Aorta (tissue), 5 donors: ENCODE data around the gene AP3B1. TPM values are rescaled to one million over a fixed set of nuclear protein-coding genes. Genes with fewer than 3 reads are reported as not detected.
"Not testable (repeated sequence)": the region's sequence is repeated elsewhere in the genome, so short reads cannot be mapped to it uniquely, and the experiment has no call there.

Experiments used
- ATAC-seq: fragments of 200-7000 bp; cut with Tn5 transposase; one replicate; pipeline ENCODE4 v1.9.1; 2022; ENCODE audit warnings: moderate library complexity; ENCODE audit not compliant: low FRiP score
- DNase-seq, 2 donors: peaks; one replicate each; pipeline ENCODE4 v3.0.0-alpha.2; 2020
- H3K27ac ChIP-seq, 2 donors: one replicate each; pipeline ENCODE4 v1.5.1; 2013; ENCODE audit warnings: low read length in 2 of 2, mild to moderate bottlenecking in 2 of 2, moderate library complexity in 2 of 2, control low read depth in 1 of 2, inconsistent platforms in 1 of 2, low read depth in 1 of 2
- H3K27me3 ChIP-seq, 2 donors: one replicate each; pipeline ENCODE4 v1.6.1; 2013; ENCODE audit warnings: control low read depth in 1 of 2, low read length in 1 of 2, mild to moderate bottlenecking in 1 of 2, moderate library complexity in 1 of 2; ENCODE audit not compliant: insufficient read depth in 2 of 2, control insufficient read depth in 1 of 2
- H3K36me3 ChIP-seq, 2 donors: one replicate each; pipeline ENCODE4 v1.6.1; 2013; ENCODE audit warnings: control low read depth in 1 of 2, low read length in 1 of 2, mild to moderate bottlenecking in 1 of 2; ENCODE audit not compliant: insufficient read depth in 2 of 2, control insufficient read depth in 1 of 2
- H3K4me1 ChIP-seq, 2 donors: one replicate each; pipeline ENCODE4 v1.6.1; 2013; ENCODE audit warnings: low read length in 2 of 2, control low read depth in 1 of 2, mild to moderate bottlenecking in 1 of 2, moderate library complexity in 1 of 2; ENCODE audit not compliant: insufficient read depth in 2 of 2, control insufficient read depth in 1 of 2
- H3K4me3 ChIP-seq, 2 donors: one replicate each; pipeline ENCODE4 v1.5.1; 2013; ENCODE audit warnings: low read length in 2 of 2, control low read depth in 1 of 2, mild to moderate bottlenecking in 1 of 2
- H3K9me3 ChIP-seq: one replicate; pipeline ENCODE4 v1.6.1; 2013; ENCODE audit warnings: mild to moderate bottlenecking, low read length; ENCODE audit not compliant: control insufficient read depth
- WGBS, 2 donors: extraction: QIAGEN DNeasy Blood & Tissue Kit; methylation state at CpG; one replicate each; pipeline ENCODE4 v1.1.7; 2013; 5-methylcytosine and 5-hydroxymethylcytosine counted together
- intact Hi-C, 2 donors: fragments of 100-400 bp; cut with DNase I; formaldehyde crosslinking; loops; one replicate each; pipeline versions ENCODE4 v1.14.2 to v1.15.0; 2022
- polyA plus RNA-seq, 2 donors: library from polyadenylated mRNA; stranded (reverse); fragments of 200-250 nt; gene quantifications; one replicate each; pipeline ENCODE4 v1.2.3, GENCODE V29; 2013
- total RNA-seq, 2 donors: library from RNA; stranded (reverse); fragmentation: NEBNext Ultra II Directional; extraction: Animal tissue kit (Norgen Biotek cat#: 25700); gene quantifications; one replicate each; pipeline ENCODE4 v1.2.1, GENCODE V29; 2021
- donor health status: healthy with polysubstance abuse.
- donor health status: Bipolar disorder and iron deficiency.
- donor health status: DM: no; HTN: no; CAD: no.
- donor health status: DM: no; HTN: no; CAD: no.
- donor health status: DM: yes; HTN: yes; CAD: no.

The AP3B1 gene
- total and polyA plus RNA-seq, 4 donors = 17.8 to 46.7 (median 37.1) TPM

GRCh38 chr5:78221467-78221866, 73.0 kb downstream of the AP3B1 start:
- WGBS, 2 donors = 97 to 98% methylated on average over 1 of the region's 1 CpG
- Histone ChIP-seq H3K9me3 (peaks cover 1% of the 10 kb centered on the region), H3K4me3 (no peak overlapping the region), H3K27me3 (no peaks in the 10 kb centered on the region), H3K4me1 (peaks cover 0 to 2% of the 10 kb centered on the region in 2 donors), H3K27ac (no peak overlapping the region), H3K36me3 (peaks cover 3% of the 10 kb centered on the region in 2 donors)
- no peak for ATAC-seq
- no peak for DNase-seq
- intact Hi-C loops = no loop called here

DNA sequence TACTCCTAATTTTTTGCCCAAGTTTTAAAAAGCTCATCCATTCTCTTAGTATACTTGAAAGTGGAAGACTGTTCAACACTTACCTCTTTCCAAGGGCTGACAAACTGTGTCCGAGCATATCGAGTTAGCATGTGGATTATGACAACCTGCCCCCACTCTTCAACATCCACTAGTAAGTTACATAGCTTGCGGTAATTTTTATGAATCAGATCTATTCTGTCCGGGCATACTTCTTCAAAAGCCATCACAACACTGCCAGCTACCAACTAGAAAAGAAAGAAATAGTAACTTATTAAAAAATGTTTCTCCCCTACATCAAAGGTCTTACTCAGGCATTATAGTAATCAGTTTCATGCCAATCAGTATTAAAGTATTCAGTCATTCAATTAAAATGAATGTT, 78.5 kb downstream of the AP3B1 start:
- Histone ChIP-seq H3K9me3 (no peaks in the 10 kb centered on the region), H3K36me3 (no peaks in the 10 kb centered on the region), H3K4me3 (no peak overlapping the region), H3K27me3 (no peaks in the 10 kb centered on the region), H3K27ac (no peak overlapping the region), H3K4me1 (no peaks in the 10 kb centered on the region)
- ATAC-seq (no peak), DNase-seq (no peak)
- 96 to 97% methylated on average over 4 of the region's 4 CpGs for WGBS, 2 donors
- intact Hi-C loops = no loop called here

DNA sequence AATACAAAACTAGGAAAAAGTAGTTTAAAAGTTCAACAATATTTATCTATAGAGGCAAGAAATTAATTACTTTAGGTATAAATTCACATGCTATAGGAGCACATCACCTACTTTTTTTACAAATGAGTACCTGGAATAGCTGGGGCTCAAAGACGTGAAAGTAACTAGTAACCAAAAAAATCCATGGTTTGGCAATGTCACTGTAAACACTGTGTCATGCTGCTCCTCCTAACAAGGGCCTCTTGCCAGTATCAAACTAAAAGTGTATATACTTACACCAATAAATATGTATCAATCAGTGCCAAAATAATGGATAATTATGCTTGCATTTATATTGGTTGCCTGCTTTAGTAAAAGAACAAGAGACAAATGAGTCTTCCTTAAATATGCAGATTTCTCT, 78.9 kb downstream of the AP3B1 start:
- Histone ChIP-seq H3K27ac (no peak overlapping the region), H3K27me3 (no peaks in the 10 kb centered on the region), H3K9me3 (no peaks in the 10 kb centered on the region), H3K4me1 (no peaks in the 10 kb centered on the region), H3K36me3 (no peaks in the 10 kb centered on the region), H3K4me3 (no peak overlapping the region)
- ATAC-seq (no peak), DNase-seq (no peak)
- 53 to 65% methylated on average over 1 of the region's 1 CpG for WGBS, 2 donors
- intact Hi-C loops = no loop called here

DNA sequence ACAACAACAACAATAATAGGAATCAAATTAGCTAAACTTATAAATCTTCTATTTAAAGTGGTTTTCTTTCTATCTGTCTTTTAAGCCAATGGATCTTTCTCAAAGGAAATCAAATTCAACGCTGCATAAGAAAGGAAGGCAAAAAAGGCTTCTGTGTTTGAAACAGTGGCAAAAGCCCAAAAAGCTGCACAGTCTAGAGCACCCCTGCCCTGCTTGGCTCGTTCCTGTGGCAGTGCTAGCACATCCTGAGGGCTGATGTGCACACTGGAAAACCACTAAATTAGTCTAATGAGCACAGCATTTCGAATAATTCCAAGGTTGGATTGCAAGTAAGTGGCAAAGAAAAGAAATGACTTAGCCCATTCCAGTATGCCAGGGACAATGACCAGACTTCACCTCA, 80.7 kb downstream of the AP3B1 start:
- DNase-seq = no peak
- WGBS, 2 donors = 91 to 94% methylated on average over 3 of the region's 3 CpGs
- ATAC-seq = no peak

DNA sequence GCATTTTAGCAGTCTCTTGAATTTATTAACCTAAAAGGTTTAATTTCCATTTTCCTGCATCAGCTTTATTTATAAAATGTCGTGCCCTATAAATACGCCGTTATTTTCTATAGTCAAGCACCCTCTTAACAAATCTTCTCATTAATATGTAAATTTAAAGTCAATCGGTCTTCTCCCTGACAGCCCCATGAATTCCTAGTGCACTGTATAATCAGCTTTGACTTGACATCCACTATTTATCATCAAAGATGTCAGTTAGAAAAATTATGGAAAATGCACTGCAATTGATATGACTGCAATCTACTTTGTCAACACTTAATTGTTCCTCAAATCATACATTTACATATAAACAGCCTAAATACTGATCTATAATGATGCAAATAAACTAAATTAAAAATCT, 83.4 kb downstream of the AP3B1 start:
- no peak for DNase-seq
- Histone ChIP-seq H3K36me3 (peaks cover 0 to 2% of the 10 kb centered on the region in 2 donors), H3K27me3 (no peaks in the 10 kb centered on the region), H3K27ac (no peak overlapping the region), H3K4me1 (no peaks in the 10 kb centered on the region), H3K4me3 (no peak overlapping the region), H3K9me3 (no peaks in the 10 kb centered on the region)
- 79 to 97% methylated on average over 4 of the region's 4 CpGs for WGBS, 2 donors
- intact Hi-C loops = no loop called here
- ATAC-seq = no peak

More for the DNA sequence above, 80.7 kb downstream of the AP3B1 start:
- Histone ChIP-seq H3K9me3 (no peaks in the 10 kb centered on the region), H3K4me3 (no peak overlapping the region), H3K36me3 (no peaks in the 10 kb centered on the region), H3K4me1 (no peaks in the 10 kb centered on the region), H3K27ac (no peak overlapping the region), H3K27me3 (no peaks in the 10 kb centered on the region)
- intact Hi-C loops = no loop called here

DNA sequence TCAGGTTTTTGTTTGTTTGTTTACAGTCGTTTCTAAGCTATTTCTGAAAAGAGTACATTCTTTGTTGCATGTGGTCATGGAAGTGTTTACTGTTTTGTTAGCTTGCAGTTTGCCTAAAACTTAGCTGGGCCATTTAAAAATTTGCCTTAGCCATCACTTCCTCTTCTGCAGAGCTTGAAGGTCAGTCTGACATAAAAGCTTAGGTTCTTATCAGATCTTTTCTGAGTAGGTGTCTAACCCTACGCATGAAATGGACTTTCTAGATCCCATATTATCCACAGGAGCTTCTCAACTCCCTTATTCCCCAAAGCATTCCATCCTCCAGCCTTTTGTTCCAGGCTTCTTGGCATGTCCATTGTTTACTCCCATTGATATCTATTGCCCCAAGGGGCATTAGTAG, 90.3 kb downstream of the AP3B1 start:
- DNase-seq = no peak
- no peak for ATAC-seq
- no peaks in the 10 kb centered on the region for H3K4me1 ChIP-seq
- no peaks in the 10 kb centered on the region for H3K9me3 ChIP-seq
- intact Hi-C loops = no loop called here
- no peak overlapping the region for H3K4me3 ChIP-seq
- 90 to 93% methylated on average over 2 of the region's 2 CpGs for WGBS, 2 donors
- no peaks in the 10 kb centered on the region for H3K27me3 ChIP-seq
- H3K36me3 ChIP-seq = peaks cover 2 to 4% of the 10 kb centered on the region in 2 donors
- H3K27ac ChIP-seq = no peak overlapping the region

DNA sequence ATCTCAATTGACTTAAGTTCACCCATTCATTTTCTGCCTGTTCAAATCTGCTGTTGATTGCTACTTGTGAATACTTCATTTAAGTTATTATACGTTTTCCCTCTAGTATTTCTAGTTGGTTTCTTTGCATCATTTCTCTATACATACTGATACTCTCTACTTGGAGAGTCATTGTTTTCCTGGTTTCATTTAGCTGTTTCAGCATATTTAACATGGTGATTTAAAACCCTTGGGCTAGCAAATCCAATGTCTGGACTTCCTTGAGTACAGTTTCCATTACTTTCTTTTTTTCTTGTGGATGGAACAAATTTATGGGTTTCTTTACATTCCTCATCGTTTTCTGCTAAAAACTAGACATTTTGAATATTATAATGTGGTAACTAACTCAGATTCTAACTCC, 90.7 kb downstream of the AP3B1 start:
- Histone ChIP-seq H3K4me3 (no peak overlapping the region), H3K27me3 (no peaks in the 10 kb centered on the region), H3K4me1 (no peaks in the 10 kb centered on the region), H3K27ac (no peak overlapping the region), H3K36me3 (peaks cover 2 to 4% of the 10 kb centered on the region in 2 donors), H3K9me3 (no peaks in the 10 kb centered on the region)
- intact Hi-C loops = no loop called here
- 94% methylated on average over 2 of the region's 2 CpGs for WGBS, 2 donors
- DNase-seq (no peak), ATAC-seq (no peak)

DNA sequence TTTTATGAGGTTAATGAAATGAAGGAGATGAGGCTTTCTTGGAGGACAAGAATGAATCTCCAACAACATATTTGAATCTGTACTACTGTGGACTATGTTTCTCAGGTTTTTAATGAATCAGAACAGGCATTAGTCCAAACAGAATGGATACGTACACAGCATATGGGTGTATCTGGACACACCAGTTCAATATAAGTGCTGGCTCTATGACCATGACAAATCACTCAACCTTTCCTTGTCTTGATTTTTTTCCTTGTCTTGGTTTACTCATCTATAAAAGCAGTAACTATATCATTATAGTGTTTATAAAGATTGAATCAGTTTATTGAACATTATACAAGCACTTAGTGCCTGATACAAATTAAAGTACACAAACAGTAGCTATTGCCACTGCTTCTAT, 104.1 kb downstream of the AP3B1 start:
- Histone ChIP-seq H3K4me3 (no peak overlapping the region), H3K4me1 (no peaks in the 10 kb centered on the region), H3K9me3 (peaks cover 1% of the 10 kb centered on the region), H3K27me3 (no peaks in the 10 kb centered on the region), H3K27ac (no peak overlapping the region), H3K36me3 (no peaks in the 10 kb centered on the region)
- DNase-seq (no peak), ATAC-seq (no peak)
- intact Hi-C loops = no loop called here
- 93 to 97% methylated on average over 1 of the region's 1 CpG for WGBS, 2 donors

DNA sequence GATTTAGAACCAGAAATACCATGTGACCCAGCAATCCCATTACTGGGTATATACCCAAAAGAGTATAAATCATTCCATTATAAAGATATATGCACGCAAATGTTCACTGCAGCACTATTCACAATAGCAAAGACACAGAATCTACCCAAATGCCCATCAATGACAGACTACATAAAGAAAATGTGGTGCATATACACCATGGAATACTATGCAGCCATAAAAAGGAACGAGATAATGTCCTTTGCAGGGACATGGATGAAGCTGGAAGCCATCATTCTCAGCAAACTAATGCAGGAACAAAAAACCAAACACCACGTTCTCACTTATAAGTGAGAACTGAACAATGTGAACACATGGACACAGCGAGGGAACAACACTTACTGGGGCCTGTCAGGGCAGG, 105.8 kb downstream of the AP3B1 start:
- H3K36me3 ChIP-seq, H3K4me3 ChIP-seq, H3K27ac ChIP-seq, H3K27me3 ChIP-seq, H3K4me1 ChIP-seq, intact Hi-C loops, H3K9me3 ChIP-seq, DNase-seq, ATAC-seq: not testable (repeated sequence)
- 95 to 99% methylated on average over 4 of the region's 4 CpGs for WGBS, 2 donors
